Fibroblast of lung (primary cell): ENCODE measurements around the gene PRKCA.

ENCODE experiments used
- CTCF ChIP-seq, 2 donors: IDR thresholded peaks in 1 of 2; conservative IDR thresholded peaks in 1 of 2; 1 replicate in 1 of 2; 2 replicates in 1 of 2; pipeline ENCODE4 v1.5.1; 2011 to 2012; ENCODE audit warnings: low read length in 2 of 2, control low read depth in 1 of 2, inconsistent platforms in 1 of 2, low read depth in 1 of 2, mild to moderate bottlenecking in 1 of 2
- EZH2 ChIP-seq: IDR thresholded peaks from 2 replicates; pipeline ENCODE4 v1.5.1; 2012; ENCODE audit warnings: low read length, control low read depth, mild to moderate bottlenecking; ENCODE audit errors: missing control alignments

- no peak for TF ChIP-seq CTCF (conservative IDR thresholded peaks at IDR 0.05 in 1 of 2, IDR thresholded peaks at IDR 0.05 in 1 of 2; ENCODE audit: low read depth in 1 of 2, low read length in 2 of 2)
- no peak for TF ChIP-seq EZH2
Measured at GRCh38 chr17:66438101-66438500, 135.7 kb downstream of the PRKCA start.
